ENCODE data around the gene KCND1. TPM values are rescaled to one million over a fixed set of nuclear protein-coding genes. Genes with fewer than 3 reads are reported as not detected.

Gene KCND1
- total RNA-seq, 1 experiment from 2014 or later: 0.86 TPM

GRCh38 chrX:48918643-48919340 is 52.9 kb downstream of the KCND1 start, which contains the start of gene PIM2:
Gene PIM2, minus strand, starts transcription at chrX:48919024. Its CDS starts 190 bp downstream, at chrX:48918834.
- H3K27ac Mint-ChIP-seq (ENCODE audit: low read depth, unreplicated experiment): peak within 1 kb of the TSS; percentile 96
- H3K36me3 Mint-ChIP-seq (ENCODE audit: insufficient read depth, unreplicated experiment): peaks cover 23% of the 10 kb centered on the region
- H3K9me3 Mint-ChIP-seq (ENCODE audit: unreplicated experiment): no peaks in the 10 kb centered on the region
- peaks cover 15% of the 10 kb centered on the region for H3K4me1 Mint-ChIP-seq (ENCODE audit: insufficient read depth, unreplicated experiment)
- ChIA-PET POLR2A (interaction anchor here (0.5 to 1.9 kb wide), 8 partner anchors 21 to 960 kb away, joined by 3 to 7 read pairs (median 4); partner anchors contain the start of genes HDAC6, PQBP1, TIMM17B and USP27X), CTCF (interaction anchor here (0.6 to 0.9 kb wide), 2 partner anchors 27 to 124 kb away, joined by 4 to 5 read pairs; partner anchors contain the start of gene TFE3)
- BruUV-seq (replicated peaks): no TSS peak
- DNase-seq (ENCODE audit: unreplicated experiment): peak; percentile 91
- no peak for TF ChIP-seq CTCF (IDR thresholded peaks at IDR 0.05; ENCODE audit: unreplicated experiment)
- no peaks in the 10 kb centered on the region for H3K27me3 Mint-ChIP-seq (ENCODE audit: insufficient read depth, unreplicated experiment)
- peak within 1 kb of the TSS; percentile 94 for H3K4me3 Mint-ChIP-seq (ENCODE audit: unreplicated experiment)
- intact Hi-C loops (cut with micrococcal nuclease): loop anchor here (2.0 to 5.0 kb wide), 3 partner anchors 40 to 124 kb away; partner anchors contain the start of genes HDAC6 and TFE3

GRCh38 chrX:48918301-48918642 is 53.4 kb downstream of the KCND1 start:
- Mint-ChIP-seq H3K27me3 (ENCODE audit: insufficient read depth, unreplicated experiment) (no peaks in the 10 kb centered on the region), H3K9me3 (ENCODE audit: unreplicated experiment) (no peaks in the 10 kb centered on the region), H3K27ac (ENCODE audit: low read depth, unreplicated experiment) (peak overlapping the region; percentile 96), H3K4me1 (ENCODE audit: insufficient read depth, unreplicated experiment) (peaks cover 15% of the 10 kb centered on the region), H3K4me3 (ENCODE audit: unreplicated experiment) (peak overlapping the region; percentile 94), H3K36me3 (ENCODE audit: insufficient read depth, unreplicated experiment) (peaks cover 28% of the 10 kb centered on the region)
- DNase-seq (ENCODE audit: unreplicated experiment): no peak
- no peak for TF ChIP-seq CTCF (IDR thresholded peaks at IDR 0.05; ENCODE audit: unreplicated experiment)
- no TSS peak for BruUV-seq (replicated peaks)
- POLR2A ChIA-PET: interaction anchor here (0.9 to 1.2 kb wide), 3 partner anchors 27 to 117 kb away, joined by 3 to 6 read pairs (median 4); partner anchors contain the start of genes HDAC6 and OTUD5
- intact Hi-C loops (cut with micrococcal nuclease): loop anchor here (2.0 to 5.0 kb wide), 3 partner anchors 41 to 124 kb away; partner anchors contain the start of genes HDAC6 and TFE3
- CTCF ChIA-PET: interaction anchor here (0.6 kb wide), 3 partner anchors 9 to 167 kb away, joined by 3 to 4 read pairs (median 3); no protein-coding TSS in a partner anchor

- intact Hi-C loops (cut with micrococcal nuclease): loop anchor here (1.0 to 5.0 kb wide), 5 partner anchors 26 to 125 kb away; partner anchors contain the start of genes HDAC6 and TFE3
- peak overlapping the region; percentile 94 for H3K4me3 Mint-ChIP-seq (ENCODE audit: unreplicated experiment)
- H3K9me3 Mint-ChIP-seq (ENCODE audit: unreplicated experiment): no peaks in the 10 kb centered on the region
- peak overlapping the region; percentile 96 for H3K27ac Mint-ChIP-seq (ENCODE audit: low read depth, unreplicated experiment)
- ChIA-PET CTCF (interaction anchor here (0.6 to 1.0 kb wide), 6 partner anchors 10 to 1547 kb away, joined by 3 to 6 read pairs (median 3); partner anchors contain the start of gene ZNF157), POLR2A (interaction anchor here (0.9 to 1.0 kb wide), 2 partner anchors 41 to 116 kb away, joined by 4 to 6 read pairs; partner anchors contain the start of genes HDAC6 and OTUD5)
- DNase-seq (ENCODE audit: unreplicated experiment): peak; percentile 88
- peak; percentile 75 for TF ChIP-seq CTCF (IDR thresholded peaks at IDR 0.05; ENCODE audit: unreplicated experiment)
- no TSS peak for BruUV-seq (replicated peaks)
- no peaks in the 10 kb centered on the region for H3K27me3 Mint-ChIP-seq (ENCODE audit: insufficient read depth, unreplicated experiment)
- H3K36me3 Mint-ChIP-seq (ENCODE audit: insufficient read depth, unreplicated experiment): peaks cover 26% of the 10 kb centered on the region
- H3K4me1 Mint-ChIP-seq (ENCODE audit: insufficient read depth, unreplicated experiment): peaks cover 18% of the 10 kb centered on the region
Measured at GRCh38 chrX:48917139-48918001, 54.3 kb downstream of the KCND1 start.

Measured in MCF 10A (cell line).